Glutamatergic neuron (in vitro differentiated cells): Measurements from ENCODE around the gene PNLIPRP2. TPM values are rescaled to one million over a fixed set of nuclear protein-coding genes. Genes with fewer than 3 reads are reported as not detected.

Source experiments
- DNase-seq: peaks from one replicate; pipeline ENCODE4 v3.0.0; 2022
- H3K27ac Mint-ChIP-seq: one replicate; pipeline ENCODE4 v1.8.0; 2020; ENCODE audit warnings: mild to moderate bottlenecking, mixed read lengths, inconsistent platforms; ENCODE audit not compliant: unreplicated experiment
- H3K27me3 Mint-ChIP-seq: one replicate; pipeline ENCODE4 v1.8.0; 2020; ENCODE audit warnings: mild to moderate bottlenecking, moderate library complexity, mixed read lengths, inconsistent platforms; ENCODE audit not compliant: unreplicated experiment
- H3K36me3 Mint-ChIP-seq: one replicate; pipeline ENCODE4 v1.8.0; 2020; ENCODE audit warnings: mild to moderate bottlenecking, mixed read lengths, inconsistent platforms; ENCODE audit not compliant: unreplicated experiment
- H3K4me1 Mint-ChIP-seq: one replicate; pipeline ENCODE4 v1.8.0; 2020; ENCODE audit warnings: mild to moderate bottlenecking, low read depth, mixed read lengths, inconsistent platforms; ENCODE audit not compliant: unreplicated experiment
- H3K4me3 Mint-ChIP-seq: one replicate; pipeline ENCODE4 v1.8.0; 2020; ENCODE audit warnings: mild to moderate bottlenecking, mixed read lengths, inconsistent platforms; ENCODE audit not compliant: unreplicated experiment
- H3K9me3 Mint-ChIP-seq: one replicate; pipeline ENCODE4 v1.8.0; 2020; ENCODE audit warnings: mild to moderate bottlenecking, moderate library complexity, mixed read lengths, inconsistent platforms; ENCODE audit not compliant: unreplicated experiment
- CTCF ChIP-seq: fragments of 200-600 bp; sonication (generic); IDR thresholded peaks from one replicate; pipeline ENCODE4 v1.5.0; 2021; ENCODE audit not compliant: partially characterized antibody, unreplicated experiment
- total RNA-seq: library from RNA; stranded (reverse); fragmentation: NEBNext Ultra II Directional; extraction: Animal tissue kit (Norgen Biotek cat#: 25700); gene quantifications from one replicate; pipeline ENCODE4 v1.2.1, GENCODE V29; 2021; ENCODE audit not compliant: unreplicated experiment

Gene PNLIPRP2
- total RNA-seq, 1 donor from 2014 or later: not detected

- peaks cover 5% of the 10 kb centered on the region for H3K36me3 Mint-ChIP-seq
- TF ChIP-seq CTCF: no peak
- peak overlapping the region; percentile 75 for H3K4me3 Mint-ChIP-seq
- no peak for DNase-seq
- no peak overlapping the region for H3K27ac Mint-ChIP-seq
- peaks cover 4% of the 10 kb centered on the region for H3K9me3 Mint-ChIP-seq
- H3K27me3 Mint-ChIP-seq: peaks cover 6% of the 10 kb centered on the region
- no peaks in the 10 kb centered on the region for H3K4me1 Mint-ChIP-seq
Measured at GRCh38 chr10:116608686-116609594, 11.8 kb upstream of the PNLIPRP2 start.

- DNase-seq: no peak
- Mint-ChIP-seq H3K9me3 (peaks cover 4% of the 10 kb centered on the region), H3K4me1 (no peaks in the 10 kb centered on the region), H3K27ac (no peak overlapping the region), H3K4me3 (no peak overlapping the region), H3K36me3 (peaks cover 5% of the 10 kb centered on the region), H3K27me3 (peaks cover 6% of the 10 kb centered on the region)
- no peak for TF ChIP-seq CTCF
Measured at GRCh38 chr10:116610443-116611152, 10.2 kb upstream of the PNLIPRP2 start.

GRCh38 chr10:116611153-116611545 is 9.6 kb upstream of the PNLIPRP2 start:
- Mint-ChIP-seq H3K4me3 (no peak overlapping the region), H3K27ac (no peak overlapping the region), H3K9me3 (peaks cover 4% of the 10 kb centered on the region), H3K36me3 (peaks cover 5% of the 10 kb centered on the region), H3K4me1 (no peaks in the 10 kb centered on the region), H3K27me3 (peaks cover 6% of the 10 kb centered on the region)
- TF ChIP-seq CTCF: no peak
- DNase-seq: no peak

- no peak overlapping the region for H3K4me3 Mint-ChIP-seq
- no peak overlapping the region for H3K27ac Mint-ChIP-seq
- H3K27me3 Mint-ChIP-seq: peaks cover 6% of the 10 kb centered on the region
- peaks cover 3% of the 10 kb centered on the region for H3K9me3 Mint-ChIP-seq
- H3K36me3 Mint-ChIP-seq: peaks cover 5% of the 10 kb centered on the region
- no peaks in the 10 kb centered on the region for H3K4me1 Mint-ChIP-seq
- DNase-seq: no peak
- TF ChIP-seq CTCF: no peak
Measured at GRCh38 chr10:116612107-116612769, 8.5 kb upstream of the PNLIPRP2 start.
